ENCODE measurements around the gene BAIAP3. TPM values are rescaled to one million over a fixed set of nuclear protein-coding genes. Genes with fewer than 3 reads are reported as not detected.
A peak's percentile ranks its signal among the peaks of the same experiment; 100 is the strongest.
"Not testable (repeated sequence)": the region's sequence is repeated elsewhere in the genome, so short reads cannot be mapped to it uniquely, and the experiment has no call there.

The BAIAP3 gene, protein sequence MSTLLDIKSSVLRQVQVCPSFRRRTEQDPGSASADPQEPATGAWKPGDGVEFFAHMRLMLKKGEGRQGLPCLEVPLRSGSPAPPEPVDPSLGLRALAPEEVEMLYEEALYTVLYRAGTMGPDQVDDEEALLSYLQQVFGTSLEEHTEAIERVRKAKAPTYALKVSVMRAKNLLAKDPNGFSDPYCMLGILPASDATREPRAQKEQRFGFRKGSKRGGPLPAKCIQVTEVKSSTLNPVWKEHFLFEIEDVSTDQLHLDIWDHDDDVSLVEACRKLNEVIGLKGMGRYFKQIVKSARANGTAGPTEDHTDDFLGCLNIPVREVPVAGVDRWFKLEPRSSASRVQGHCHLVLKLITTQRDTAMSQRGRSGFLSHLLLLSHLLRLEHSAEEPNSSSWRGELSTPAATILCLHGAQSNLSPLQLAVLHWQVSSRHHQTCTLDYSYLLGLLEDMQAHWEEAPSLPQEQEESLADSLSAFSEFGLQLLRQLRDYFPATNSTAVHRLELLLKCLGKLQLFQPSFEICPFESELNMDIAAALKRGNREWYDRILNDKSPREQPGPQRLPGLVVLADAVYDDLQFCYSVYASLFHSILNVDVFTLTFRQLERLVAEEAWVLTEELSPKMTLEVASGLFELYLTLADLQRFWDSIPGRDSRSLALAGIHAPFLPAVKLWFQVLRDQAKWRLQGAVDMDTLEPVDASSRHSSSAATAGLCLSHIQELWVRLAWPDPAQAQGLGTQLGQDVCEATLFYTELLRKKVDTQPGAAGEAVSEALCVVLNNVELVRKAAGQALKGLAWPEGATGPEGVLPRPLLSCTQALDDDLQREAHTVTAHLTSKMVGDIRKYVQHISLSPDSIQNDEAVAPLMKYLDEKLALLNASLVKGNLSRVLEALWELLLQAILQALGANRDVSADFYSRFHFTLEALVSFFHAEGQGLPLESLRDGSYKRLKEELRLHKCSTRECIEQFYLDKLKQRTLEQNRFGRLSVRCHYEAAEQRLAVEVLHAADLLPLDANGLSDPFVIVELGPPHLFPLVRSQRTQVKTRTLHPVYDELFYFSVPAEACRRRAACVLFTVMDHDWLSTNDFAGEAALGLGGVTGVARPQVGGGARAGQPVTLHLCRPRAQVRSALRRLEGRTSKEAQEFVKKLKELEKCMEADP
- 3.9 TPM for total RNA-seq

- intact Hi-C loops (cut with DNase I), result no loop called here
- ATAC-seq (no peak), DNase-seq (ENCODE audit: low spot score) (no peak)
Observed at GRCh38 chr16:1333149-1333812, at the start of gene BAIAP3. Gene BAIAP3, plus strand, starts transcription at chr16:1333645. Its CDS starts 4,905 bp downstream, at chr16:1338550.

DNA sequence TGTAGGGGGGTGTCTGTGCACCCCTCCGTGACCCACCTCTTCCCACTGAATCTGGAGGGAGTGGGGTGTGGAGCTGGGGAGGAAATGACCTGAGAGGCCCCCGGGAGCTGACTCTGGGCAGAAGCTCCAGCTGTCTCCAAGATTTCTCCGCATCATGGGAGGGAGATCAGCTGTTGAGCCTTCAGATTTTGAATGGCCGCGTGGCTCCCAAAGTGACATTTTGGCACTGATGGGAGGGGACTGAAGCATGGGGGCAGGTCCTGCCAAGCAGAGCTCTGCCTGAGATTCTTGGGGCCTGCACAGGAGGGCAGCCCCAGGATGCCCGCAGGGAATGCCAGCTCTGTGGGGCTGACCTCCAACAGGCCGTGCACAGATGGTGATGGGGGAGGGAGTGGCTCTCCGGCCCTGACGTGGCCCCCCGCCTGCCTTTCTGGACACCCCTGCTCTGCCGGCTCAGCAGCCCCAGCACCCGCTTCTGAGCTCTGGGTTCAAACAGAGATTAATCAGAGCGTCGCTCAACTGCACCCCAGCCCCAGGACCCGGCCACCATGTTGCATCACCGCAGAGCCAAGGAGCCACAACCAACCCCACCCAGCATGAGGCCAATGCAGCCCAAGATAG, 49.3 kb upstream of the BAIAP3 start:
- DNase-seq (ENCODE audit: low spot score), result no peak
- intact Hi-C loops (cut with DNase I), result no loop called here
- no peak for ATAC-seq

- intact Hi-C loops (cut with DNase I), result no loop called here
- DNase-seq (ENCODE audit: low spot score), result no peak
- no peak for ATAC-seq
Observed at GRCh38 chr16:1285669-1286512, 47.6 kb upstream of the BAIAP3 start.

GRCh38 chr16:1286513-1287094, 46.8 kb upstream of the BAIAP3 start:
- DNase-seq (ENCODE audit: low spot score), result no peak
- intact Hi-C loops (cut with DNase I), result no loop called here
- no peak for ATAC-seq

DNA sequence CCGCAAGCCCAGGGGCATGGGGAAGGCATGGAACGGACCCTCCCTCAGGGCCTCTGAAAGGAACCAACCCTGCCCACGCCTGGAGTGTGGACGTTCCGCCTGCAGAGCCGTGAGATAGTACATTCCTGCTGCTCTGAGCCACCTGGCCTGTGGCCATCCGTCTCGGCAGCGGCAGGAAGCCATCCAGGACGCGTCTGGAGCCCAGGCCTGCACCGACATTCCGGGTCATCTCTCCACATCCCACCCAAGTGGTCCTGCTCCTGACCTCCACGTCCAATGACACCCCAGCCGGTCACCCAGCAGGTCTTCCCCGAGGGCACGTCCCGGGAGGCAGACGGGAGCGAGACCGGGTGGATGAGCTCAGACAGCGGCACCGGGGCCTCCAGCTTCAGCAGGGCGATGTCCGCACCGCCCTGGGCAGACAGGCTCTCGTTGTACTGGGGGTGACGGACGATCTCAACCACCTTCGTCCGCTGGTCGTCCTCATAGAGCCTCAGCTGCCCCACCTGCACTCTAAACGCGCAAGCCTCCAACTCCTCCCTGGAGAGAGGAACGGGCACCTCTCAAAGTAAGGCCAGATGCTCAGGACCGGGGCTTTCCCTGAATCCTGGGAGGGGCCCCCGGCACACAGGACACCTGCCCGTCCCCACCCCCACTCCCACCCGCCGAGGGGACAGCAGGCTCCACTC, 45.3 kb upstream of the BAIAP3 start:
- intact Hi-C loops (cut with DNase I), result no loop called here
- ATAC-seq, result peak; percentile 8

DNA sequence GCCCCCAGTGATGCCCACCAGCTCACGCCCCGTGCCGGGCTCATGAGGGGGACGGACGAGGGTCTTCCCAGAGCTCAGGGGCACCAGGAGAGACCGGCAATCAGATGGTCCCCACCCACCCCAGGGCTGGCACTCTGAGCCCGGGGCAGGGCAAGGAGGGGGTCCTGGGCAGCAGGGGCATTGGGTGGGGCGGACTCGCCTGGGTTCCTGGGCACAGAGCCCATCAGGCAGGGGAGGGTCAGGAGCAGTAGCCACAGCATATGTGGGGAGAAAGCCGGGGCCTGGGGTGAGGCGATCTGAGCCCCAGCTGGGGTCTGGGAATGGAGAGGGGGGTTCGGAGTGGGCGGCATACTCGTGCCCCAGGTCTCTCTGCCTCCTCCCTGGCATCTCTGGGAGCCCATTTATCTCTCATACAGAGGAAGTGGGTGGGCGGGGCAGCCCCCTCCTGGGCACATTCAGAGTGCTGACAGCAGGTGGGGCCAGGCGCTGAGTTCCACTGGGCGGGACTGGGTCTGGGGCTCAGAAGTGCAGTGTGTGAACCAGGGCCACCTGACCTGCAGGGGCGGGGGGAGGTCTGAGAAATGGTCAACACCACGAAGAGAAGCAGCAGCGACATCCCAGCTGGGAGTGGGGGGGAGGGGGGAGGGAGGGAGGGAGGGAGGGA, 44.5 kb upstream of the BAIAP3 start:
- intact Hi-C loops (cut with DNase I), result no loop called here
- ATAC-seq, result no peak
- DNase-seq (ENCODE audit: low spot score), result no peak

More for the DNA sequence above, 45.3 kb upstream of the BAIAP3 start:
- no peak for DNase-seq (ENCODE audit: low spot score)

DNA sequence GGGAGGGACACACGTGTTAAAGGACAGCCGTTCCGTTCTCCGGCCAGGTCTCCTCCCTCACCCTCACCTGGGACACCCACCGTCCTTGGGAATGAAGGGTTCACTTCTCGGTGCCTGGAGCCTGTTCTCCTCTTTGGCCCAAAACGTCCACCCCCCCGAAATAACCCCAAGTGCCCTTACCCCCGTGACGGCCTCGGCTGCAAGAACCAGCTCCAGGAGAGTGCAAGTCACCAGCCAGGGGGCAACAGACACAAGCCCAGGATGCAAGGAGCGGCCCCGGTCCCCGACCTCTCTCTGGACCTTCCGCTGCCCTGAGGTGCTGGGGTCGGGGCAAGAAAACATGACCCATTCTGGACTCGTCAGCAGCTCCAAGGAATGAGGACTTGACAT, 44.0 kb upstream of the BAIAP3 start:
- intact Hi-C loops (cut with DNase I), result no loop called here
- peak; percentile 31 for ATAC-seq

GRCh38 chr16:1290063-1290501, 43.4 kb upstream of the BAIAP3 start:
- DNase-seq (ENCODE audit: low spot score), result no peak
- intact Hi-C loops (cut with DNase I), result no loop called here
- peak; percentile 68 for ATAC-seq

More for the DNA sequence above, 44.0 kb upstream of the BAIAP3 start:
- DNase-seq (ENCODE audit: low spot score), result no peak

- ATAC-seq, result no peak
- no peak for DNase-seq (ENCODE audit: low spot score)
- intact Hi-C loops (cut with DNase I), result no loop called here
Observed at GRCh38 chr16:1290860-1291575, 42.4 kb upstream of the BAIAP3 start.

DNA sequence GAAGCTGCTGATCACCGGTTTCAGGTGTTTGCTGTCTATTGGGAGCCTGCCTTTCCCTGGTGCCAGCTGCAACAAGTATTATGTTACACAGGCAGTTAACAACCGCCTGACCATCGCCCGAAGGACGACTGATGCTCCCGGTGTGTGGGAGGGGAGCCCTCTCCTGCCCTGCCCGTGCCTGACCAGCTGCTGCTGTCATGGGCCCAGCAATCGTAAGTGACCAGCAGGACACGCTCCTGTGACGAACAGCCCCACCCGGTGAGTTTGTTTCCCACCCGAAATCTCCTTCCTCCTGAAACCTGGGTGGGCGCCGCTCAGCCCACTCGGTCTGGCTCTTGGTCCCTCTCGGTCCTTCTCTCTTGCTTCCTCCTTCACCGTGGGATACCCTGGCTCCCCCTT, 41.9 kb upstream of the BAIAP3 start:
- intact Hi-C loops (cut with DNase I), result no loop called here
- ATAC-seq (no peak), DNase-seq (ENCODE audit: low spot score) (no peak)

GRCh38 chr16:1292208-1292607, 41.2 kb upstream of the BAIAP3 start:
- ATAC-seq; intact Hi-C loops (cut with DNase I); DNase-seq (ENCODE audit: low spot score): not testable (repeated sequence)

DNA sequence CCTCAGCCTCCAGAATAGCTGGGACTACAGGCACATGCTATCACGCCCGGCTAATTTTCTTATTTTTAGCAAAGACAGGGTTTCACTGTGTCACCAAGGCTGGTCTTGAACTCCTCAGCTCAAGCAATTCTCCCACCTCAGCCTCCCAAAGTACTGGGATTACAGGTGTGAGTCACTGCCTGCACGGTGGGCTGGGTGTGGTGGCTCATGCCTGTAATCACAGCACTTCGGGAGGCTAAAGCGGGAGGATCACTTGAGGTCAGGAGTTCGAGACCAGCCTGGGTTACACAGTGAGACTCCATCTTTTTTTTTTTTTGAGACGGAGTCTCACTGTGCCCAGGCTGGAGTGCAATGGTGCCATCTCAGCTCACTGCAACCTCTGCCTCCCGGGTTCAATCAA, 40.6 kb upstream of the BAIAP3 start:
- DNase-seq (ENCODE audit: low spot score); ATAC-seq; intact Hi-C loops (cut with DNase I): not testable (repeated sequence)

DNA sequence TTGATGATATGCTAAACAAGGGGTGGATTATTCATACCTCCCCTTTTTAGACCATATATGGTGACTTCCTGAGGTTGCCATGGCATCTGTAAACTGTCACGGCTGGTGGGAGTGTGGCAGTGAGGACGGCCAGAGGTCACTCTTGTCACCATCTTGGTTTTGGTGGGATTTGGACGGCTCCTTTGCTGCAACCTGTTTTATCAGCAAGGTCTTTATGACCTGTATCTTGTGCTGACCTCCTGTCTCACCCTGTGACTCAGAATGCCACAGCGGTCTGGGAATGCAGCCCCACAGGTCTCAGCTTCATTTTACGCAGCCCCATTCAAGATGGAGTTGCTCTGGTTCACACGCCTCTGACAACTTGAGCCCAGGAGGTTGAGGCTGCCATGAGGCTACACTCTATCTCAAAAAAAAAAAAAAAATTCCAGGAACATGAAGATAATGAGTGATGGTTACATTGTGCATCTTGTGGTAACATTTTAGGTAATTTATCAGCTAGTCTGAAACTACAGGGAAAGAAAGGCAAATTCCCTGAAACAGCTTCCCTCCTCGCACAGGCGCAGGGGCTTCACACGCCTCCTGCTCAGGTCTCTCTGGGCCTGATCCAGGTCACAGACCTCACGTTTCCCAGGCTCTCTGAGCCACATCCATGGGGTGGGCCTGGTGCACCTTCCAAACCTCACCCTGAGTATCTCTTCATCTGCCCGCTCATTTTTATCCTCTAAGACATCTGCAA, 39.4 kb upstream of the BAIAP3 start:
- intact Hi-C loops (cut with DNase I), result no loop called here
- DNase-seq (ENCODE audit: low spot score) (no peak), ATAC-seq (no peak)

- DNase-seq (ENCODE audit: low spot score) (no peak), ATAC-seq (no peak)
- intact Hi-C loops (cut with DNase I), result no loop called here
Observed at GRCh38 chr16:1295465-1295864, 38.0 kb upstream of the BAIAP3 start.

GRCh38 chr16:1296688-1297017, 36.8 kb upstream of the BAIAP3 start:
- ATAC-seq; intact Hi-C loops (cut with DNase I); DNase-seq (ENCODE audit: low spot score): not testable (repeated sequence)
